SH-SY5Y (cell line): ENCODE measurements around the gene PGK1.

ENCODE experiments used
- GATA2 ChIP-seq: IDR thresholded peaks from 2 replicates; pipeline ENCODE4 v1.6.1; 2011; ENCODE audit warnings: mild to moderate bottlenecking, low read depth, low read length
- GATA3 ChIP-seq: IDR thresholded peaks from 2 replicates; pipeline ENCODE4 v1.6.1; 2011; ENCODE audit warnings: low read depth, mild to moderate bottlenecking, low read length, moderate library complexity

- TF ChIP-seq GATA2 (no peak), GATA3 (no peak)
Measured at GRCh38 chrX:78131117-78131516, 27.1 kb downstream of the PGK1 start.
